Hematopoietic multipotent progenitor cell (in vitro differentiated cells): Measurements from ENCODE around the gene VCP. TPM values are rescaled to one million over a fixed set of nuclear protein-coding genes. Genes with fewer than 3 reads are reported as not detected.

Experiments
- DNase-seq, 3 donors: peaks; one replicate each; pipeline ENCODE4 v3.0.0-alpha.2; 2011 to 2015; ENCODE audit warnings: low read depth in 2 of 3, low spot score in 2 of 3
- total RNA-seq: library from RNA; depleted of rRNA; stranded (reverse); fragments of >200 nt; gene quantifications from one replicate; pipeline ENCODE4 v1.2.3, GENCODE V29; 2012

VCP gene
- 417 TPM for total RNA-seq

DNA sequence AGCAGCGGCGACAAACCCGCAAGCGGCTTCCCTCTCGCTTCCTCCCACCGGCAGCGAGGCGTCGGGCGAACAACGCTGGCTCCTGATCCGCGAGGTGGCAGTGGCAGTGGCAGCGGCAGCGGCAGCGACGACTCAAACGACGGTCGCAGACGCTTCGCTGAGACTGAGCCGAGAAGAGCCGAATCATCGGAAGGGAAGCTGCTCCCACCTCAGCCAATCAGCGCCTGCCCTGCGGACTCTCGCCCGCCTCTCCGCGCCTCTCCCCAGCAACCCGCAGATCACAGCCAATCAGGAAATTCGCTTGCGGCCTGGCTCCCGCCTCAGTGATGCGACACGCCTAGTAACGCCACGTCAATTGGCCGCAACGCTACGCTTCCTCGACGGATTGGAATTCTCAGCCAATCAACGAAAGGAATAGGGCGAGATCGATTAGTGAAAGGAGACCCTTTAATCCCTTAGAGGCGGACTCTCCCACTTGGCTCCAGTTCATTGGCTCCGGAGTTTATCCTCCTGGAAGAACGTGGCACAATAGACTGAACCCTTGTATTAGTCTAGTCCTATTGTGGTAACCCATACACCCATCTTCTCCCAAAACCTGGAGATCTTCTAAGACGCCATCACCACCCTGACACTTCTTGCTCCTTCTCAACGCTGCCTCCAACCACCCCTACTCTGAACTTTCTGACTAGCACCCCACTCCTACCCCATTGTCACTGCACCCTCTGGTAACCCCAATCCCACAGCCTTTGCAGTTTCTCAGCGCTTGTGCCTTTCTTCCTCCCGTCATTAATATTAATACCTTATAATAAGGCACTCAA lies at the start of gene VCP:
TSS of gene VCP (minus strand) at position 165 of the 818 bp plus-strand sequence. CDS start 272 bp downstream, outside the sequence.
- peak; percentile 88 to 99 (median 98) for DNase-seq

DNA sequence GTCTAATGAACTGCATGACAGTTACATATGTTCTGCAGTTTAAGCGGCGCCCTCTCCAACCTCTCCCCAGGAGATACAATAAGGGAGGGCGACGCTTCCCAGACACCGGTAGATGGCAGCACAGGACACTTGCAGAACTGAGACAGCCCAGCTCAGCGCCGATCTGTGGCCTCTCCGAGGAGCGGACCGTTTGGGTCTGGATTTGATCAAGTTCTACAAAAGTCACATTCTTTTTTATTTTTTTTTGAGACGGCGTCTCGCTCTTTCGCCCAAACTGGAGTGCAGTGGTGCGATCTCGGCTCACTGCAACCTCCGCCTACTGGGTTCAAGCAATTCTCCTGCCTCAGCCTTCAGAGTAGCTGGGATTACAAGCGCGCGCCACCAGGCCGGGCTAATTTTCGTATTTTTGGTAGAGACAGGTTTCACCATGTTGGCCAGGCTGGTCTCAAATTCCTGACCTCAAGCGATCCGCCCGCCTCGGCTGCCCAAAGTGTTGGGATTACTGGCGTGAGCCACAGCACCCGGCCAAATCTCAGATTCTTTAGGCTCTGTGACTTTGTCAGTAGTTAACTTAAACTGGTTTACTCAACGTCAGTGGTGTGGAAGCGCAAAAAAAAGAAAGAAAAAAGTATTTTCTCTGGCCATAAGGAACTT lies 44.6 kb upstream of the VCP start:
- DNase-seq, result peak in 2 of 3 donors; percentile 93 to 97

DNA sequence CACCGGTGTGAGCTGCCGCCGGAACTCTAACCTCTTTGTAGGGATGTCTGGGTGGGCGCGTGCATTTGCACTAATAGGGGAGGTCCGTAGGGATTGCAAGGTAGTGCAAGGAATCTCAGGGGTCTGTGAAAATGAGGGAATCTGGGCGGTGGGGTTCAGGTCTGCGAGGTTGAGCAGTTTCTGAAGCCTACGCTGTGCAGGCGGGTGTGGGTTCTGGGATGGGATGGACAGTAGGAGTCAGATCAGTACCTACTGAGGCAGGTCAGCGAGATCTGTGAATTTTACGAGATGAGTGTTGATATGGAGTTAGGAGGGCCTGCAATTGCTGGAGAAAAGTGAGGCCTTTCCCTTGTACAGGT lies 44.1 kb upstream of the VCP start:
- DNase-seq, result no peak

DNA sequence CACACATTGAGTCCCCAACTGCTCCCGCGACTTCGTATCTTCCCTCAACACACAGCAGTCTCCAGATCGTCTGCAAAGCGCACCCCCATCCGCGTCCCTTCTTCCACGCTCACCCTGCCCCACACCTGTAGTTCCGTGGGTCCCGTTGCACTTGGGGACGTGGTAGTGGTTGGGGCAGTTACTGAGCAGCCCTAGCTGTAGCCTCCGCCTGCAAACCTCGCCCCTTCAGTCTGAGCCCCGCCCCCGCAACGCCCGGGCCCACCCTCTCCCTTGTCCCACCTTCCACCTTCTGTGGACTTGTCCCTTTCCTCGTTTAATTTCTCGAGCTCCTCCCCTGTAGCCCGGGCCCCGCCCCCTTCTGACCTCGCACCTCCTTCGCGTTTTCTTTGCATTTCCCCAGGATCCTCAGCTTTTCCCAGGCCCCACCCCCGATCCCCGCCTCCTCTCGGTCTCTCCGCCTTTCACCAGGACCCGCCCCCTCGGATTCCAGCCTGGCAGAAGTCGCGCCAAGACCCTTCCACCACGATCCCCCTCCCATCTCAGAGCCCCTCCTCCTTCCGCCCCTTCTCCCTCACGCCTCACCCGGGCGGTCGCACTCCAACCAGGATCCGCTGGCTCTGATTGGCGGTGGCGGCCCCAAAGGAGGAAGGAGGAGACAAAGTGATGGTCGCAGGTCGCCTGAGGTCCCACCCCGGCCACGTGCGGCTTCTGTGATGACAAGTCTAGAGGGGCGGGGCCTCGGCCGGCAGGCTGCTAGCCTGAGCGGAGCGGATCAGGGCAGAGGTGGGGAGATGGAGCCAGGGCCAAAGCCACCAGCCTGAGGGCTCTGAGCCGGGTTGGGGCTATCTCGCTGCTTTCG lies 43.5 kb upstream of the VCP start, which contains the start of gene ATOSB:
TSS of gene ATOSB (minus strand) at position 183 of the 859 bp plus-strand sequence. CDS start 7,588 bp downstream, outside the sequence.
- peak in 2 of 3 donors; percentile 98 to 99 for DNase-seq

DNA sequence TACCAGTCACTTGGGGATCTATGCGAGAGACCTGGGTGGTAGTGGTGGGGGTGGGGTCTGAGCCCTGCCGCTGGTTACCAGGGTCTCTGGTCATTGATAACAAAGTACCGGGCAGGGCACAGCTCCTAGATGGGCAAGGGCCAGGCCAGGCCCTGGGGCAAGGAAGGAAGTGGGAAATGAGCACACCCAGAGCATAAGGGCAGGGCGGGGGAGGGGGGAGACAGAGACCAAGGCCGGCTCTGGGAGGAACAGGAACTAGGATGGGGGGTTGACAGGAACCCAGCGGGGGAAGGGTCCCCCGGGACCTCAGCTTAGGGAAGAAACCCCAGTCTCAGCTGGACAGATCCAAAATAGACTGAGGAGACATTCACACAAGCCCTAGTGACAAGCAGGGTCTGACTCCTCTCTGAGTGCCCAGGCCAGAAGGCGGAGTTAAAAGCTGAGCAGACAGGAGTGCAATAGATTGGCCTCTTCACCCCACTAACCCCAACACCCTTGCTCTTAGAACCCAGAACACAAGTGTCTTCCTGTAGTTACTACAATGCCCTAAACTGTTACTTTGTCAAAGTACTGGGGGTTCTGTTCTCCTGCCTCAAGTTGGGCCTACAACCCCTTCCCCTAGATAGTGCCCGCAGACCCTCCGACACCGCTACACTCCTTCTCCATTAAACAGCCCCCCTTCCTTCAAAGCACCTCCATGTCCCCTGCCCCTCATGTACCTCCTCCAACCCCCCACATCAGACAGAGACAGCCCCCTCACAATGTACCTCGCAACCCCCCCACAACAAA lies 42.6 kb upstream of the VCP start:
- peak in 1 of 3 donors; percentile 41 for DNase-seq

DNA sequence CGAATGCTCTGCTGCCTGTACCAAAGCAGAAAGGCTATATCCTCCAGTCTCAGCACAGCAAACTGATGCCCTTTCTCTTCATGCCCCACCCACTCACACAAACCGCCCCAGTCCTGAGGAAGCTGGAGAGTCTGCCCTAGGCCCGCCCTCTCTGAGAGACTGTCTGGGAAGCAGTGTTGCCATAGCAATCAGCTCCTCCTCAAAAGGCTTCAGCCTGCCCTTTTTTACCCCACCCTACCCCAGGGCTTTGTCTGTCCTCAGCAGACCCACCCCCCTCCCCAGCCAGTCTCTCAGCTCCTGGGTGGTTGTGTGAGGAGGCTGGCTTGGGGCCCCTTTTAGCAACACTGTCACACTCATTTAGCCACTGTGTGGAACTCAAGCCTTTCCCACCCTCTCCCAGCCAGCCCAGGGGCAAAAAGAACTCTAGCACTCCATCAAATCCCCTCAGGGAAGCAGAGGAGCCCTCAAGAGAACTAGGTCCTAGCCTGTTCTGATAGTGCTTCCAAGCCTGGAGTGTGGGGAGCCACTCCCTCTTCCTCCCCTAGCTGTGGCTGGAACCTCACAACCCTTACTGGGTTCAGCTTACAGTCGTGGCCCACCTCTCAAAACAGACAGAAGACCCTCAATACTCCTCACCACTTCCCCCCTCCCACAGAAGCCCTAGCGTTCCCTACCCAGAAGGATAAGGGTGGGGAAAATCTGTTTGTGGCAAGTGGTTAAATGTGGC lies 41.9 kb upstream of the VCP start:
- peak in 2 of 3 donors; percentile 80 to 84 for DNase-seq

DNA sequence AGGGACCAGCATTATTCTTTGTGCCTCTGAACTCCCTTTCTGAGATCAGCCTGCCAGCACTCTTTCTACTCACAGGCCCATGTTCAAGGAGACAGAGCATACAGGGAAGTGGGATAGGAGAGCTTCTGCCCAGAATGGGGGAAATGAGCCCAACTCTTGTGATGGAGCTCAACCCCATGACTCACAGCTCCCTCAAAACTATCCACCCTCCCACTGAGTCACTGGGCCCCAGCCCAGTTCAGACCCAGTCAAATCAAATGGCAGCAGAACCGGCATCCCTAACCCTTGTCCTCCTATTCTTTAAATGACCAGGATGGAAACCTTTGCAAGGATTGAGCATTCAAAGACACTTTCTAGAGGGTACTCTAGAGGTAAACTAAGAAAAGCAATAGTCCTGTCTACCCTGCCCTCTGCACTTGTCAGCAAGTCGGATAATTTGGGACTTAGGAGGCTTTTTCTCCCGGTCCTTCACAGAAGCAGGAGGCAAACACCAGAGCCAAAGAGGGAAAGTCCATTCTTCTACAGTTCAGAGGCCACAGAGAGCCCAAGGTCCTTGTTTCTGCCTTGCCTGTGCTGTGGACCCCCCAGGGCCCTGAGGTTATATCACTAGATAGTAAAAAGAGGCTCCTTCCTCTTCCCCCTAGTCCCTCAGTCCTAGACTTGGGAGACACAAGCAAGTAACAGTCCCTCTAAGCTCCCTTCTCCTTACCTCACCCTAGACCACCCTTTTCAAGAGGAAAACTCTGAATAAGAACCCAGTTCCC lies 40.0 kb upstream of the VCP start:
- no peak for DNase-seq

DNA sequence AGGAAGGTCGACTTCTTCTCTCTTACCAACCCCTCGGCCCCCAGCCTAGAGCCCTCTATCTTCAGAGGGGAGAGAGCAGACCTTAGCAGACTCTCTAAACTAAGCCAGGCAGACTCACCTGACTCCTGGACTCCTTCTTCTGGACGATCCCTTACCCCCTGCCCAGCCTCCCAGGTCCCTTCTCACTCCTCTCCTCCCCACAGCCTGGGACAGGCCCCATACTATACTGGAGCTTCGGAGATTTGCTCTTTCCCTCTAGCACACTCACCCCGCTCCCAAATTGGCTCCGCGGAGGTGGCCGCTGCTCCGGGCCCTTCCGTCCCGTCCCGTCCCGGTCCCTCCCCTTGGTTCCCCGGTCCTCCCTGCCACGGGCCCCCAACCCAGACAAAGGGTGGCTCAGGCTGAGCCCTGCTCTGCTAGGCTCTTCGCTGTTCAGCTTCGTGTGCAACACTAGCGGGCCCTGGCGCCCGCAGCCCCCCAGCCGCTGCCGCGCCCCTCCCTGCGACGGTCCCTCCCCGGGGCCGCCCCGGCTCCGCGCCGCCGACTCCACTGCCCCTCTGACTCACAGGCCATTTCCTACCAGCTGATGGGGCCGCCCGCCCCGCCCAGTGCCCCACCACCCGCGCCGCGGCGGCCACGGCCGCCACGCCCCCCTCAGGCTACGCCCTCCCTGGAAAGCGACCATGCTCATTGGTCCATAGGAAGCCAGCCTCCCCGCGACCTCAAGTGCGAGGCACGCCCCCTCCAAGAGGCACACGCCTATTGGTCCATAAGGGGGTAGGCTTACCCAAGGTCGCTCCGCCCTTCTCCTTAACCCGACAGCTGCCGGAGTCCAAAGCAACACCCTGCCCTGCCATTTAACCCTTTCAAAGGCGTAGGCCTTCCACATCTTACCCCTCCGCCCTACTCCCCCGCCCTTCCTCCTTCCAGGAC lies 38.8 kb upstream of the VCP start:
- peak; percentile 83 to 98 (median 98) for DNase-seq

DNA sequence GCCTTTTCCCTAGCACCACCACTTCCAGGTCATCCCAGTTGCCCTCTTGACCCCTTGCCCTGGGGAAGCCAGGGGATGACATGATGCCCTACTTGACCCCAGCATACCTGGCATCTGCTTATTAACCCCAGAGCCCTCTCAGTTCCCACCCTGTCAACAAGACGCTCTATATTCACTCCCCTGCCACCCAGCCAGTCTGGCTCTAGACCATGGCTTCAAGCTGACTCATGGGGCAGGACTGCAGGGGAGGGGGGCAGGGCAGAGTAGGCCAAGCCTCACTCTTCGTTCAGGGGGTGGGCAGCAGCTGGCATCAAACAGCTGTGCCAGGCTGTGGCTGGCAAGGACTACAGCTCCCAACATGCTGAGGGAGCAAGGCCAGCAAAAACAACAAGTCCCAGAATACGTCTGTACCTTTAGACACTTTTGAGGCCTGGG lies 37.9 kb upstream of the VCP start:
- DNase-seq, result peak in 2 of 3 donors; percentile 67 to 89

DNA sequence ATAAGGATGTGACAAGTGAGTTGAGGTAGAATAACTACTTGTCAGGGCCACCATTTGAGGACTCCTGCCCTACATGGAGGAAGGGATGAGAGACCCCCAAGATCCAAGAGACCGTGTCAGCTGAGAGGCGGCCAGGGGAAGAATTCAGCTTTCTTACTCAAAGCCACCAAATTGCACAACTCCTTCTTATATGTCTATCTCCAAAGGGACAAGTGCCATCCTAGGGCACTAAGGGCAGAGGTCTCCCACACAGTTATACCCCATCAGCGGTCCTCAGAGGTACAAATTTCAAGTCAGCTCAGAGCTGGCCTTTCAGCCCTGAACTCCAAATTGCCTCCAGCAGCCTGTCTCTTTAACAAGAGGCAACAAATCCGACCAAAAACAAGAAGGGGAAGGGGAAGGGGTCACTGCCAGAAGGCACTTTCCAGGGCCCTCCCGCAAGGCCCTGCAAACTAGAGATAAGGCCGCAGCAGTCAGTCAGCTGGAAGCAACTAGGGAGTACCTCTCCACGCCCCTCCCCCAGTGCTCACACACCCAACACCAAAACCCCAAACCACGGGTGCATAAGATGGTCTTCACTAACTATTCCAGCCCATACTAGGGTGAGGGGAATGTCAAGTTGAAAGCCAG lies 36.6 kb upstream of the VCP start:
- DNase-seq, result peak in 2 of 3 donors; percentile 89 to 96

DNA sequence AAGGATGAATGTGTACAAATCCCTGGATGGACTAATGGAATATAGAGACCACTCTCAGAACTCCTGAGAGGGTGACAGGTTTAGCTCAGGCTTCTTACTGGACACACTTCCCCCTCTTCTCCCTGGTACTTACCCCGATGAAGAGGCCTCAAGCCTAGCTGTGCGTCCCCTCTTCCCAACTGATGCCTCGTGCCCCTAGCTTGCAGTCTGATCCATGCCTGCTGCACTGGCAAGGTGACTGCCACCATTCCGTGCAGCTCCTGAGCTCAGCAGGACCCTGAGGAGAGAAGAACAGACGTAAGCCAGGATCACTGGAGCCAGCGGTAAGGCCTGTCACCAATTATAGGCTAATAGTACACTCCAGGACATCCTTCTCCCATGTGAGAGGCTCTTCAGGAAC lies 36.0 kb upstream of the VCP start:
- no peak for DNase-seq

DNA sequence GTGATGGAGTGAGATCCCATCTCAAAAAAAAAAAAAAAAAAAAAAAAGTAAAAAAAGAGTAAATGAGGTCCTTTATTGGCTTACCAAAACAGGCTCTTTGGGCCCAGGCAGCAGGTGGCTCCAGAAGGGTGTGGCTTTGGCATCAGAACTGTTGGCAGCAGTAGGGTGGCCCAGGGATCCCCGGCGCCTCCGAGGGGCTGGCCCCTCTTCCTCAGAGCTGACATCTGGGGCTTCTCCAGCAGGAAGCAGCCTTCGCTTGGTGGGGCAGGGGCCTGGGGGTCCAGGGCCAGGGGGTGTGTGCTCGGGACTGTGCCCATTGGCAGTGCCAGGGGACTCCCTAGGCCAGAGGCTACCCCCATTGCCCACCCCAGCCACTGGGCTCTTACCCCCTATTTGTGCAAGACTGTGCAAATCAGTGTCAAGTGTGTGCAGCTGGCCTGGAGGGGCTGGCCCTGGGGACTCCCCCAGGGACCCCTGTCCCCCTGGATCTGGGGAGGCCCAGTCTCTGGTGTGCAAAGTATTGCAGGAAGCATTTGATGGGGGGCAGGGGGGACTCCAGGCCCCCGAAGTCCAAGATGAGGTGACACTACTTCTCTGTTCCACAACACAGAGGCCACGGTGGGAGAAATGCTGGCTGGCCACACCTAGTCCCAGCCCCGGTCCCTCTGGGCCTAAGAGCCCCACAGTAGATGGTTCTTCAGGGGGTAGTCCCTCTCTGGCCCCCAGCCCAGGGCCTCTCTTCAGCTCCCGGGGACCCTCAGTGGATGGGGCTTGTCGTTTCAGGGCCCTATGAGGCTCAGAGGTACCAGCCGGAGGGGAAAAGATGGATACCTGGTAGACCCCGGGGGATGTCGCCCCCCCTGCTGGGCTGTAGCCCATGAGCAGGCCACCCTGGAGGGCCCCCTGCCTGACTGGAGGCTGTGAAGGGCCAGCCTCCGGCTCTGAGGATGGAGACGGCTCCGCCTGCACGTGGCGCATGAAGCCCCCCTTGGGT lies 35.2 kb upstream of the VCP start:
- DNase-seq, result no peak

DNA sequence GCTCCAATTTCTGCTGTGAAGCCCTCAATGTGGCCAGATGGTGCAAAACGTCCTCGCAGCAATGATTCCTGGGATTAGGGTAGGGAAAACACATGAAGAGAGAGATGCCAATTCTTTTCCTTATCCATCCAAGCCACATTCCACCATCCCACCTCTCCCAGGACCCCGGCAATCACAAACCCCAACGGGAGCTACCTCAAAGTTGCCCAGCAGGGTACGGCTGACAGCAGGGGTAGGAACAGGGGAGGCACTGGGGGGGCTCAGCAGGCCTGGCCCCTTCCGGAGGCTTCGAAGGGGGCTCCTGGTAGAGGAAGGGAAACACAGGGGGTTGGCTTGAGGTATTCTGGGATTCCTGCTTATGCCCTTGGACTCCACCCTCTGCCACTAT lies 33.9 kb upstream of the VCP start:
- no peak for DNase-seq

DNA sequence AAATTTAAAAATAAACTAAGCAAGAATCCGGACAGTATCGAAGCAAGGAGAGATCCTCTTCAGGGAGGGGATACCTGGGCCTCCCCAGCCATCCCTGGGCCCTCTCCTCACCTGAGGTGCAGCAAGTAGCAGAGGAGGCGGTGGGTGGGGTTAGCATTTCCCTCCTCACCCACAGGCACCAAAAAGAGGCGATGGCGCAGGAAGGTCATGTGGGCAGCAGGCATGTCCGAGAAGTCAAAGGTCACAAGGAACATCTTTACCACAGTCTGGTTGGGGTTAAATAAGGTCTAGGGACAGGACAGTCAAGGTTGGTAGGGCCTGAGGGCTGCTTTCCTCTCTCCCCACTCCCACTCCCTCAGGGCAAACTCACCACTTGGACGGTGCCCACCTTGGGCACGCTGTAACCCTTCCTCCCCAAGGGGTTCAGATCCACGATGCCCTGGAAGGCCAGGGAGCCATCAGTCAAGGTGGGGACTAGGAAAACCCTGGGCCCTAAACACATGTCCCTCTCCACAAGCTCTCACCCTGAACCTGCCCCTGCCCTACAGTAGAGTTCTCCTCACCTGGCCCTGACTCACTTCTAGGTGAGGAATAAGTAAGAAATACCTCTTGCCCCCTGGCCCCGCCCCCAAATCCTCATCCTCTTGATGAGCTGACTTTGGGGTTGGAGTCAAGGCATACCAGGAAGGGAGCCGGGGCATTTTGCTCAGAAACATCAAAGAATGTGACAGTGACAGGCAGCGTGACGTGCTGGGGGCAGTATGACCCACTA lies 33.3 kb upstream of the VCP start:
- no peak for DNase-seq

DNA sequence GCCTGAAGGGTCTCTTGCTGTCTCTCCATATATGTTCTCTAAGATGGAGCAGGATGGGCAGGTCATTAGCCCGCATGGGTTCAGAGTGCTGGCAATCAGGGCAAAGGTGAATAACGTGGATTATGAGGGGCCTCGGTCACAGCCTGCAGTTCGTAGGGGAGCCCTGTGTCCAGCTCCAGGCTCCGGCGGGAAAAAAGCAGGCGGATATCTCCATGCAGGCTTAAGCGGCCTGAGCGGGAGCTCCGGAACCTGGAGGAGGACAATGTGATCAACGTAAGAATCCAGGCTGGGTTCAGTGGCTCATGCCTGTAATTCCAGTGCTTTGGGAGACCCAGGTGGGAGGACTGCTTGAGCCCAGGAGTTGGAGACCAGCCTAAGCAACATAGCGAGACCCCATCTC lies 32.7 kb upstream of the VCP start:
- no peak for DNase-seq
